HG03064 (cell line): ENCODE data around the gene MCM6.

Experiments used
- ATAC-seq: cut with Tn5 transposase; IDR thresholded peaks from one replicate; pipeline ENCODE4 v1.9.1; 2021; ENCODE audit warnings: low read depth; ENCODE audit not compliant: unreplicated experiment

Gene MCM6

DNA sequence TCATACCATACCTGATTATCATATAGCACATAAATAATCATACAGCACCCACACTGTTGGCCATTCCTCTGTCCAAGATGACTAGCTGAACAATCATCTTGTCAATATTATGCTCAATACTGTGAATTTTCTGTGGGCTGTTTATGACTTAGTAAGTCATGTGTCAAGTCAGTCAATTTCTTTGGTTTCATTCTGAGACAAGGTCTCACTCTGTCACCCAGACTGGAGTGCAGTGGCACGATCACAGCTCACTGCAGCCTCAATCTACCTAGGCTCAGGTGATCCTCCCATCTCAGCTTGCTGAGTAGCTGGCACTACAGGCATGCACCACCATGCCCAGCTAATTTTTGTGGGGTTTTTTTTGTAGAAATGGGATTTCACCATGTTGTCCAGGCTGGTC, 5.7 kb downstream of the MCM6 start:
- ATAC-seq: no peak

DNA sequence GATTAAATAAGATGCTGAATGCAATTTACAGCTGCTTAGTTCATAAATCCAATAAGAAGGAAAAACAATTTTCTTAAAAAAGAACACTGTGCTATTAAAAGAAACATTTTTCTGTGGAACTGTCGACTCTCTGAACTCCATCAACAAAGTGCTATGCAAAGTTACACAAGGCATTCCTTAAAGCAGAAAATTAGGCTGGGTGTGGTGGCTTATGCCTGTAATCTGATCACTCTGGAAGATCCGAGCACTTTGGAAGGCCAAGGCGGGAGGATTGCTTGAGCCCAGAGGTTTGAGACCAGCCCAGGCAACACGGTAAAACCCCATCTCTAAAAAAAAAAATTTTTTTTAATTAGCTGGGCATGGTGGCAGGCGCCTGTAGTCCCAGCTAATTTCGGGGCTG, 13.0 kb downstream of the MCM6 start:
- ATAC-seq: no peak

DNA sequence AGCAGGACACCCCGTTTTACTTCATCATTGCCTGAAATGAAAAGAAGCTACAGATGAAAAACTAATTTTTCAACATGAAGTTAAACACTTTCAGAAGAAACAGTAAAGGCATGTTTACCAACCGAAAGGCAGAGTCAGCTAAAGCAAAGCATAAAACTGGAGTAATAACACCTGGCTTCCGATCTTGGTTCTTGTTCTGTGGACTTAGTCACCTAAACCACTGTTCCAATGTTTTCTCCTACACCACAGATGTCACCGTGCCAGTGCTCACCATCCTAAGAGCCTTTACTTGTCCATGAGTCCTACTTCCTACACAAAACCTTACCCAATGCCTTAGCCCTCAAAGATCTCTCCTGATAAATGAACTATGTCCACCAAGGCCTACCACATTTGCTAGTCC, 13.5 kb downstream of the MCM6 start:
- no peak for ATAC-seq

DNA sequence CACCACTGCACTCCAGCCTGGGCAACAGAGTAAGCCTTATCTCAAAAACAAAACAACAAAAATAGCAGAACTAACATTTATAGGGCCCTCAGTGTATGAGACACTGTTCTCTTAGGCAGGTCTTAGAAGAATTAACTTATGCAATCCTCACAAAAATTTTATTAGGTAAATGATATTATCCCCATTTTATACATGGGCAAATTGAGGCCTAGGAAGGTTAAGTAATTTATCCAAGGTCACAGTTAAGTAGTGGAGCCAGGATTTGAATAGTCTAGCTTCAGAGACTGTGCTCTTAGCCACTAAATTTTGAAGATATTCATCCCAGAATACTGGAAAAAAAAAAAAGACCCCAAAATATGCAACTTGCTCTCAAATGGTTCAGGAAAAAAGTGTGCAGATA, 22.8 kb downstream of the MCM6 start:
- ATAC-seq: no peak

DNA sequence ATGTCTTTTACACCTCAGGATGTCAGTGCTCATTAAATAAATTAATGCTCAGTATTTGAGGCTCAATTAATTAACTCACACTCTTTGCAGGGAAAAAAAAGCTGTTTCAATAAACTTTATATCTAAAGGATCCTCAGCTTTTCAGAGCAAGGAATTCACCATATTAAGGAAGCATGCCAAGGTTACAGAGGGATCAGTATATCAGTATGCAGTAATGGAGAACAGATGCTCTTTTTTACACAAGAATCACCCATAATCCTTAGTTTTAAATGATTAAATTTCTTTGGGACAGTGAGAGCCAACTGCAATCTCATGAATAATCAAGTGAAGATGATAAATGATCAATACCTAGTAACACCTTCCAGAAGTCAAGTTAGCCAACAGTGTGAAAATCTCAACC, 24.4 kb downstream of the MCM6 start:
- no peak for ATAC-seq

DNA sequence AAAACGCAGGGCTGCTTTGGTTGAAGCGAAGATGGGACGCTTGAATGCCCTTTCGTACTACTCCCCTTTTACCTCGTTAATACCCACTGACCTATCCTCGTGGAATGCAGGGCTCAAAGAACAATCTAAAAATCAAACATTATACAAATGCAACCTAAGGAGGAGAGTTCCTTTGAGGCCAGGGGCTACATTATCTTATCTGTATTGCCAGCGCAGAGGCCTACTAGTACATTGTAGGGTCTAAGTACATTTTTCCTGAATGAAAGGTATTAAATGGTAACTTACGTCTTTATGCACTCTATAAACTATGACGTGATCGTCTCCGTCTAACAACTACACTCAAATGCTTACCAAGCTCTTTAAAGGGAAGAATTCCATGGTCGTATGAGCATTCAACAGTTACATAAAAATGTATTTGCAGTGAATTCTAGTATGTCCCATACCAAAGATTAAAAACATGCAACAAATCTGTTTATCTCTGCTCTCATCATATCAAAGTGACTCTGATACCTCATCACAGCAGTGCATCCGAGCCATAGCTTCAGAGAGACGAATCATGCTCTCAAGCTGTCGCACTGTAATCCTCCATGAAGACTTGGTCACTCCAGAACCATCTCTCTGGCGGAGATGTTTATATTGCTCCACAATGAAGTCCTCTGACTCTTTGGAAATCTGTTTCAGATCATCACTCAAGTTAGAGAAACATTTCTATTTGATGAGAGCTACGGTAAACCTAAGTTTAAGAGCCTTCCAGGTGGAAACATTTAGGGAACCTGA, 25.2 kb downstream of the MCM6 start:
- ATAC-seq: no peak

DNA sequence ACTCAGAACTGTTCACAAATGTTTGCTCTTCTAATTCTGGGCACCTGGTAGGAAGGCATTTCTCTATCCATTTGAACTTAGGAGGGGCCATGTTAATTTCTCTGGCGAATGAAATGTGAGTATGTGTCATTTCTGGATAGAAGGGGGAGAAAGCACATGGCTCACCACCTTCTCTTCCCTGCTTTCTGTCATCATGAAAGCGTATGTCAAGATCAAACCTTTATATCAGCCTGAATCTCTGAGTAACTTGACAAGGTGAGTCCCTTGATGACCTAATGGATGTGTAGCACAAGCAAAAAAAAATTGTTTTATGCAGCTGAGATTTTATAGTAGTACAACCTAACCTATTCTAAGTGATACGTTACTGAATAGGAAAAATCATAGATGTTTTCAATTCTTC, 27.2 kb downstream of the MCM6 start:
- ATAC-seq: no peak

DNA sequence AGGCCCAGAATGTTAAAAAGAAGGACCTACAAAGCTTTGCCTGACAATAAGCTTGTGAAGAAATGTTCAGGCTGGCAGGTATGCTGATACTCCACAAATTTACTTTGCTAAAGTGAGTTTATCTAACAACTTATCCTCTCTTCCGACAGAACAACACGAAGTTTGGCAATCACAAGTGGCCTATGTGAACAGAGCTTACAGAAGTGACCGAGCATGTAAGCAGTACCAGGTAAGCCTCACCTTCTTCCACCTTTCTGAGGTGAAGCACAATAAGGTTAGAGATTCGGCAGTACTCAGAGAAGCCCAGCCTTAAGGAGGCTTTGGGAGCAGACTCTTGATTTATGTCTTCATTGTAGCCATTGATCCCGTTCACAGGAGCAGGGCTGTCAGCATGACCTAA, 30.2 kb downstream of the MCM6 start:
- ATAC-seq: no peak

DNA sequence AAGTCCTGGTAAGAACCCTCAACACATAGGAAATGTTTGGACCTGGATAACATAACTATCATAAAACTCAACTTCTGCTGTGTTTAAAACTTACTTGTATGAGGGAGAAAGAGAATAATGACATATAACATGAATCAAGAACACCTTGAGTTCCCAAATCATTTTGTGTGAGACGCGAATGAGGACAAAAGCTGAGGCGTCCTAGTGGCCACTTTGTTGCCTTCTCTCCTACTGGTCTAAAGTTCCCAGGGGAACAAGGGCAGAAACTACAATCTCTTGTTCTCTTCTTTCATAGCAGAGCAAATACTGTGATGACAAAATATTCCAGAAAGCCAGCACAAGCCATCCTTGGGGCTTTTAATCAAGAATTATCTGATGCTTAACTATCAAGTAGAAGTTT, 31.0 kb downstream of the MCM6 start:
- ATAC-seq: no peak

DNA sequence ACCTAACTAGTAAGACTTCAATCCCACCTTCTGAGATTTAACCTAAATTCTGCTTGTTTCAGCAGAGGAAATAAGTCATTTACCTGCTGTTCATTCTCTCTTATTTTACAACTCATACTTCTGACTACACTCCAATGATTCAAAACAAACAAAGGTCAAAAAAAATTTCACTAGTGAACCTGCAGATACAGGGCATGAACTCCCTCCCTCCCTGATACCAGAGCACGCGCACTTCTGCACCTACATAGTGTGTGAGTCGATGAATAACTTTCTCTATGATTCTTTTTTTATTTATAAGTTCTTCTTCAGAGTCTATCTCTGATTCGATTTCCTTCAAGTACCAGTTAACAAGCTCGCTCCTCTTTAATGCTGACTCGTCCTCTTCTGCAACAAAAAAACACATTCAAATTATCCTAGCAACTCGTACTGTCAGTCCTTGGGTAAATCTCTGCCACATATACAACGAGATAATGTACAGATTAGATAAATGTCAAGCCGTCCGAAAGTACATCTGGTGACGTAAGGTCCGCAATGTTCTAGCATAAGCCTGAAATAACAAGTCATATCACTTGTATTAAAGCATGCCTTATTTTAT, 31.8 kb downstream of the MCM6 start:
- no peak for ATAC-seq

DNA sequence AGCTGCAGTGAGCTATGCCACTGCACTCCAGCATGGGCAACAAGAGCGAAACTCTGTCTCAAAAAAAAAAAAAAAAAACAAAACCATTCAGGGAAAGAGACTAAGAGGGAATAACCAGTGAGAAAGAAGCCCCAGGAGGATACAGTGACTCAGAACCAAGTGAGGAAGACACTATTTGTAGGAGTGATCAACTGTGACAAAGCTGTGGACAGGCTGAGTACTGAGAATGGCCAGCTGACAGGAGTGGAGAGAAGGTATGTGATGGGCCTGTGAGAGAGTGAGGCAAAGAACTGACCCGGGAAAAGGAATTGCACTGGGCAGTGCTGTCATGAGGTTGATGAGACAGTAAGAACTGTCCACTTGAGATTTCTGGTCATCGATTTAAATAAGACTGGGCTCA, 32.6 kb downstream of the MCM6 start:
- no peak for ATAC-seq

DNA sequence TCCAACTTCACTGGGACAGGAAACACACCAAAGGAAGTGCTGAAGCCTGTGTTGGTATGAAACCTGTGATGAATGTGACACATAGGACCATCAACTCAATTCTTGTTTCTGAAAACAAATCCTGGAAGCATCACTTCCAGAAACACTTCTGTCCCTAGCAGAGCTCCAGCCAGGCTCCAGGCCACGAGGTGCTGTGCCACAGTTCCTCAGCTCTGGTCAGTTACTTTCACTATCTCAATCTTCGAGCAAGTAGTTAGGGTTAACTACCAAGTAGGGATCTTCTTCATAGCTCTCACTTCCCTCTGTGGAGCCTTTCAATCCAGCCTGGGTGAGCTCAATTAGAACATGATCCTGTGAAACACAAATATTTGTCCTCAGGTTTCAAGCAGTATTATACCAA, 35.6 kb downstream of the MCM6 start:
- no peak for ATAC-seq

DNA sequence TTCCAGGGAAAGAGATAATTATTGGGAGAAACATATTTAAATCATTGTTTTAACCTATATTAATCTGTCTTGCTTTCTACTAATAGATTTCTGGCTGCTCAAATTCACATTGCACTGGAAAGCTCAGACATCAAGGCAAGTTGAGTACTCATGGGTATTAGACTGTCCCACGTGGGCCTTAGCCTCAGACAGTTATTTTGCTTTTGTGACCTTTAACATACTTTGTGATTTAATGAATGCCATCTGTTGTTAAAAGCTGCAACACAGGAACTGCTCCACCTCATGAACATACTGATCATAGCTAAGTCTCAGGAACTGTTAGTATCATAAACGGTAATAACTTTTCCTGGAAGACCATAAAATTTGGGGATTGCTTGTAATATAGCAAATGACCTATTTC, 36.5 kb downstream of the MCM6 start:
- no peak for ATAC-seq

DNA sequence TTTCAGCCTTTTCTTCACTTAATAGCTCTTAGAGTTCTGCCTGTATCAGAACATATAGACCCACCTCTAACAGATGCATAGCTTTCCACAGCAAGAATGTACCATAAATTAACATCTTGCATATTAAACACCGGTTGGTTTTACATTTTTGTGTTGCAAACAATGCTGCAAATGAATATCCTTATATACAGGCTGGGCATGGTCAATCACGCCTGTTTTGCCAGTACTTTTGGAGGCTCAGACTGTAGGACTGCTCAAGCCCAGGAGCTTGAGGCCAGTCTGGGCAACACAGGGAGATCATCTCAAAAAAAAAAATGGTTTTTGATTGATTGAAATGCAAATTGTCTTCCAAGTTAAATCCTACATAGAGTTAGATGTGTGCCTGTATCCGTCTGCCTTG, 37.7 kb downstream of the MCM6 start:
- ATAC-seq: no peak

DNA sequence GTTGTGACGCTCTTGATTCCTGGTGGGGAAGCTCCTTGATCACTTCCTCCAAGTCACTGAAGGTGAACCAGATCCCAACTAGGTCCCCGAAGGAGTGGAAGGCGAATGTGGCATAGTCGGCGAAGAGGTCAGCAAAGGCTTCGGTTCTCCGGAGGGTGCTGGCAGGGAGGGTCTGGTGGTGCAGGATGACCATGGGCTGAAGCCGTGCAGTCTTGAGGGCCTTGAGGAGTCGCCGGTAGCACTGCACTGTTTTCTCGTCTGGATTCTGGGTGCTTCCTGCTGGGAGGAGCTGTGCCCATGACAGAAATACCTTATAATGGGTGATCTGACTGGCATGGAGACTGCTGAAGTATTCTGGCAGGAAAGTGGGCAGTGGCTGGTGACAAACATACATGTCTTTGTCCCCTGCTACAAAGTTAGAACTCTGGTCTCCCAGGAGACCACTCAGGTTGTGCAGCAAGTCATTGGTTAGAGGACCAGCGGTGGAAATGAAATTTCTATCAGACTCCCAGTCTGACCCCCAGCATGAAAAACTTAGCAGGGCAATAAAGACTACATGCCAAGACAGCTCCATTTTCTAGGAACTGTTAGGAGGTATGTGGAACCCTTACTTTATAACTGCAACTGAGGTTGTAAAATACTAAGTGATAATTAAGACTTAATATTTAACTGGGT, 39.5 kb downstream of the MCM6 start, which contains the start of gene LCT:
Gene LCT, minus strand, starts transcription at position 589 of the 675 bp plus-strand sequence. Its CDS starts 15 bp downstream, at position 574.
- ATAC-seq: no peak

DNA sequence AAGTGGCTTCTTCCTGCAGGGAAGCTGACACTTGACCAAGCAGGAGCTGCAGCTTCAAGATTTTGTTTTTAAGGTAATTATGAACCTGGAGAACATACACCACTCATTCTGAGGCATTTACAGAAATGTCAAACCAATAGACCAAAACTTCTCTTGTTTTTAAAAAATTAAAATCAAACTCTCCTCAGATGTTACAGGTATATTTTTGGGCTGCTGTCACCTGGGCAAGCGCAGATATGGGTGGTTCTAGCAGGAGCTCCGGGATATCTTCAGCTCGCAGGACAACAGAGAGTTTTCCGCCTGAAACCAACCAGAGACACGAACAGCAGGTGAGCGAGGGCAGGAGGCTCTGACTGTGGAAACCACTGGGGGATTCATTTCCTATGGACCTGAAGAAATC, 43.4 kb downstream of the MCM6 start:
- ATAC-seq: no peak

DNA sequence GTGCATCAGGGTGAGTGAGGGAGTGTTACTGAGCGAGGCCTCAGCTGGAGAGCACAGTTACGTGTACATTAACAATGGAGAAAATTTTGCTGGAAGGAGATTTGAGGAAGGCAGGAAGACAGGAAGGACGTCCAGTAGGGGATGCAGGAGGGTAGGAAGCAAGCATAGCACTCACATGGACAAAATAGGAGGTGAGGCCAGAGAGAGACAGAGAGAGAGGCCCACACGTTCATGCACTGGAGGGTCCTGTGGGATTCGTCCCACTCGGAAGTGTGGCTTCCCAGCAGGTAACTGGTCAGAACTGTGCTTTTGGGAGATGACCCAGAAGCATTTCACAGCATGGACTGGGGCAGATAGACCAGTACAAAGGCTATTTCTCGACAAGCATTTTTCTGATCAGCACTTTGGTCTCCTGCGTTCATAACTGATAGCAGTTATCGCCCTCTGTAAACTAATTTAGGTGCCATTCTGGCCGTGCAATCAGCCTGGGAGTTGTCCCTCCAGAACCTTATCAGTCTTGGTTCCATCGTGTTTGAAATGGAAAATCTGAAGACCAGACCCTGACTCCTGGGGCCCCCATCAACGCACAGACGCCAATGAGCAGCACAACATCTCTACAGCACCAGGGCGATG, 44.9 kb downstream of the MCM6 start:
- no peak for ATAC-seq

DNA sequence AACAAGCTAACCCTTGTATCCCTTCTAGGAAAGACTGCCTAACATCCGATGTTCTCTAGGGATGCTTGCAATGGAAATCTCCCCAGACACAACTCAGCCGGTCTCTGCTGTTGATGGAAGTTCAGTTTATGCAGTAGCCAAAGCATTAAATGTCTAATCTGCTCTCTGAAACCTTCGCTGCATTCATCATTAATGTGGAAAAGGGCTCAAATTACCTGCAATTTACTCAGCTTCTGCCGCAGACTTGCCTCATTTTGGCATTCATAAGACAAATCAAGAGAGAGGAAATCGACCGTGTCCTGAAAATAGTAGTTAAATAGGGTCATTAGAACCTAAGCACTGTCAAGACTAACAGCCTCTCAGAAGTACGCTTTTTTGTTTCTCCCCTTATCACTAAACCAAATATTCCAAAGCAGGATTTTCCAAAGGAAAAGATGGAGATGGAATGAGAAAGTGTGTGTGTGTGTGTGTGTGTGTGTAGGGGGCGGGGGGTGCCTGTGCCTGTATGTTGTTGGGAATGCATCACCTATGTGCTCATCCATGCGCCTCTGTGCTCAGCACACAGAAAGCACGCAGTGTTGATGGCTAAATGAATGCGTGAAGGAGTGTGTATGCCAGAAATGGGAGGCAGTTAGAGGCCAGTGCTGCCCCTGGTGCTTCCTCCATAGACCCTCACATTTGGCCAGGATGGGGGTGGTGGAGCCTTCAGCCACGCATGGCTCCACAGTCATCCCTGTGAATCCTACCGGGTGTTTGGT, 46.7 kb downstream of the MCM6 start:
- no peak for ATAC-seq

DNA sequence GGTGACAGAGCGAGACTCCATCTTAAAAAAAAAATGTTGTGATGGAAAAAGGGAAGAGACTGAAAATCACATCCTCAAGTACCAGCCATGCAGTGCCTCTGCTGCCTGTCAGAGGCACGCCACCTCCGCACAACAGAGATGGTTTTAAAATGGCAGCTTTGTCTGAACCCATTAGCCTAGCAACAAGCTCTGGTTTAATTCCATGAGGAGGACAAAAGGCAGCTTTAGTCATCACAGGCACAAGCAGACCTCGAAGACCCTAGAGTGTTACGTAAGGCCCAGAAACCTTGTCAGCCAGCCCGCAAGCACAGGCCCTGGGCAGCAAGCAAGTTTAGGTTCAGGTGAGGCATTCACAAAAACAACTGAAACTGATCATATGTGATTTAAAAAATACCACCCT, 49.7 kb downstream of the MCM6 start:
- no peak for ATAC-seq

DNA sequence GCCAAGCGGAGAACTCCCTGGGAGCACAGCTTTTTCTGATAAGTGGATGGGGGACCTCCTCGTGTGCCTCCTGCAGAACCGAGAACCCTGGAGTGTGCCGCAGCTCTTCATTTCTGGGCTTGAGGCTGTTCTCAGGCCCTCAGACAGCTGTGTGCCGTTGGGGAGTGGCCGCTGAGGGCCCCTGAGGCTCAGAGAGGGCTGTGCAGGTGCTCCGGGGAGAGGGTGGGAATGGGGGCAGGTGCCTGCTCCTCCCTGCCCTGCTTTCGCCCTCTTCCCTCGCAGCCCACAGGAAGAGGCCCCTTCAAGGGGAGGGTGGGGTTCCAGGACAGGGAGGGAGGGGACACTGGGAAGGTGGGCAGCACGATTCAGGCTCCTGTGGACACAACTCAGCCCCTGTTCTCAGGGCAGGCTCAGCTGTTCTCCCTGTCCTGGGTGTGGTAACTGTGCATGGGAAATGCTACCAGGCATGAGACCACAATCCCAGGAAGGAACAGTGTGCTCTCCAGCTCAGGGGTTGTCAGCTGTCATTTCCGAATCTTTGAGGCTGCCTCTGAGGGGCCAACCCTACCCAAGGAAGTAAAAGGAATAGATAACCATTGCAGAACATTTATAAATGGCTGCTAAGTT, 50.6 kb downstream of the MCM6 start:
- ATAC-seq: no peak
